NB4 (cell line): Measurements from ENCODE around the gene C17orf113.

Source experiments
- CTCF ChIP-seq: IDR thresholded peaks from one replicate; pipeline ENCODE4 v1.5.1; 2012; ENCODE audit warnings: low read depth, low read length
- MAX ChIP-seq: IDR thresholded peaks from 2 replicates; pipeline ENCODE4 v1.6.1; 2011; ENCODE audit warnings: low read depth, low read length
- MYC ChIP-seq: IDR thresholded peaks from 2 replicates; pipeline ENCODE4 v1.6.1; 2011; ENCODE audit warnings: low read depth, low read length
- POLR2A ChIP-seq: IDR thresholded peaks from 2 replicates; pipeline ENCODE4 v1.6.1; 2011; ENCODE audit warnings: mild to moderate bottlenecking; ENCODE audit not compliant: insufficient read length; ENCODE audit errors: extremely low read depth

GRCh38 chr17:42081516-42082129 lies 31.2 kb upstream of the C17orf113 start:
- TF ChIP-seq CTCF (no peak), POLR2A (no peak), MYC (no peak), MAX (no peak)
